Caco-2 (cell line): Measurements from ENCODE around the gene NUDT17. TPM values are rescaled to one million over a fixed set of nuclear protein-coding genes. Genes with fewer than 3 reads are reported as not detected.
"Not testable (repeated sequence)": the region's sequence is repeated elsewhere in the genome, so short reads cannot be mapped to it uniquely, and the experiment has no call there.

Experiments
- BruUV-seq: library from RNA; stranded (reverse); fragments of 400-500 nt; replicated peaks from 2 replicates; lab custom pipeline; 2021; lab: Mats Ljungman, UMichigan
- CTCF ChIA-PET: fragments of 300-600 bp; sonication (Branson Sonifier 250); formaldehyde crosslinking; loops from one replicate; lab custom pipeline; 2022; ENCODE audit warnings: antibody characterized with exemption; lab: Charles Lee
- POLR2A ChIA-PET: fragments of 300-600 bp; sonication (Branson Sonifier 250); formaldehyde crosslinking; loops from one replicate; lab custom pipeline; 2022; ENCODE audit warnings: antibody characterized with exemption; lab: Charles Lee
- DNase-seq, 2 experiments: peaks; one replicate each; pipeline versions ENCODE4 v3.0.0 to v3.0.0-alpha.2; 2020 to 2022
- H3K27me3 ChIP-seq: replicated peaks from 2 replicates; pipeline ENCODE4 v1.6.0; 2011; ENCODE audit warnings: low read length; ENCODE audit not compliant: control insufficient read depth, insufficient read depth
- H3K36me3 ChIP-seq: 2 replicates; pipeline ENCODE4 v1.5.1; 2011; ENCODE audit warnings: low read length; ENCODE audit not compliant: control insufficient read depth, insufficient read depth
- H3K4me1 ChIP-seq: fragments of 250-450 bp; sonication (Bioruptor Pico); 2 replicates; pipeline ENCODE4 v1.5.1; 2020; ENCODE audit warnings: mild to moderate bottlenecking
- H3K4me3 ChIP-seq: 2 replicates; pipeline ENCODE4 v1.5.1; 2011; ENCODE audit warnings: low read depth, mild to moderate bottlenecking, control low read depth, low read length
- H3K9me3 ChIP-seq: fragments of 250-450 bp; sonication (Bioruptor Pico); 2 replicates; pipeline ENCODE4 v1.5.1; 2020; ENCODE audit warnings: mild to moderate bottlenecking, moderate library complexity
- H3K27ac Mint-ChIP-seq: one replicate; pipeline ENCODE4 v1.8.0; 2022; ENCODE audit warnings: mixed read lengths; ENCODE audit not compliant: unreplicated experiment
- H3K27me3 Mint-ChIP-seq: one replicate; pipeline ENCODE4 v1.8.0; 2022; ENCODE audit warnings: mixed read lengths; ENCODE audit not compliant: insufficient read depth, unreplicated experiment
- H3K36me3 Mint-ChIP-seq: one replicate; pipeline ENCODE4 v1.8.0; 2022; ENCODE audit warnings: mild to moderate bottlenecking, mixed read lengths; ENCODE audit not compliant: insufficient read depth, unreplicated experiment
- H3K4me1 Mint-ChIP-seq: one replicate; pipeline ENCODE4 v1.8.0; 2022; ENCODE audit warnings: low read depth, mixed read lengths; ENCODE audit not compliant: unreplicated experiment
- H3K4me3 Mint-ChIP-seq: one replicate; pipeline ENCODE4 v1.8.0; 2022; ENCODE audit warnings: mild to moderate bottlenecking, moderate library complexity, mixed read lengths; ENCODE audit not compliant: unreplicated experiment
- H3K9me3 Mint-ChIP-seq: one replicate; pipeline ENCODE4 v1.8.0; 2022; ENCODE audit warnings: mixed read lengths; ENCODE audit not compliant: unreplicated experiment
- CTCF ChIP-seq, 2 experiments: fragments of 200-600 bp in 1 of 2; IDR thresholded peaks; 1 replicate in 1 of 2; 2 replicates in 1 of 2; pipeline versions ENCODE4 v1.5.1 to v1.8.0; 2011 to 2022; ENCODE audit warnings: antibody characterized with exemption in 1 of 2, control low read depth in 1 of 2, inconsistent platforms in 1 of 2, low read depth in 1 of 2, low read length in 1 of 2, mild to moderate bottlenecking in 1 of 2, moderate library complexity in 1 of 2; ENCODE audit not compliant: insufficient read depth in 1 of 2, severe bottlenecking in 1 of 2, unreplicated experiment in 1 of 2
- intact Hi-C: fragments of 100-400 bp; cut with micrococcal nuclease; formaldehyde crosslinking; loops from one replicate; pipeline ENCODE4 v1.10.0; 2022; ENCODE audit not compliant: unreplicated experiment
- total RNA-seq: library from RNA; stranded (reverse); gene quantifications from 2 replicates; pipeline ENCODE4 v1.2.3, GENCODE V29; 2022

Gene NUDT17
- total RNA-seq, 1 experiment from 2014 or later = 6.4 TPM

- POLR2A ChIA-PET = no interaction called here
- no peak for TF ChIP-seq CTCF (IDR thresholded peaks at IDR 0.05; ENCODE audit: insufficient read depth in 1 of 2, low read depth in 1 of 2, low read length in 1 of 2, severe bottlenecking in 1 of 2, unreplicated experiment in 1 of 2)
Observed at GRCh38 chr1:145827966-145828365, 17.5 kb upstream of the NUDT17 start.

GRCh38 chr1:145828367-145829026, 16.9 kb upstream of the NUDT17 start:
- Mint-ChIP-seq H3K4me3 (no peak overlapping the region), H3K27me3 (no peaks in the 10 kb centered on the region), H3K4me1 (no peaks in the 10 kb centered on the region), H3K9me3 (no peaks in the 10 kb centered on the region), H3K36me3 (peaks cover 72% of the 10 kb centered on the region), H3K27ac (no peak overlapping the region)
- intact Hi-C loops = no loop called here
- Histone ChIP-seq H3K4me1 (no peaks in the 10 kb centered on the region), H3K36me3 (peaks cover 3% of the 10 kb centered on the region; the same call in 1 of the 2 replicates), H3K9me3 (no peaks in the 10 kb centered on the region), H3K4me3 (no peak overlapping the region), H3K27me3 (no peaks in the 10 kb centered on the region)
- TF ChIP-seq CTCF (IDR thresholded peaks at IDR 0.05; ENCODE audit: insufficient read depth in 1 of 2, low read depth in 1 of 2, low read length in 1 of 2, severe bottlenecking in 1 of 2, unreplicated experiment in 1 of 2) = no peak
- ChIA-PET CTCF (no interaction called here), POLR2A (no interaction called here)
- BruUV-seq = no TSS peak
- no peak for DNase-seq

More at GRCh38 chr1:145827966-145828365, 17.5 kb upstream of the NUDT17 start:
- intact Hi-C loops = no loop called here
- Histone ChIP-seq H3K4me3 (no peak overlapping the region), H3K4me1 (no peaks in the 10 kb centered on the region), H3K36me3 (peaks cover 1% of the 10 kb centered on the region; the same call in 1 of the 2 replicates), H3K9me3 (no peaks in the 10 kb centered on the region), H3K27me3 (no peaks in the 10 kb centered on the region)
- no TSS peak for BruUV-seq
- no peak for DNase-seq
- no peak overlapping the region for H3K27ac Mint-ChIP-seq
- H3K4me3 Mint-ChIP-seq = no peak overlapping the region
- CTCF ChIA-PET = no interaction called here
- H3K36me3 Mint-ChIP-seq = peaks cover 72% of the 10 kb centered on the region
- no peaks in the 10 kb centered on the region for H3K27me3 Mint-ChIP-seq
- no peaks in the 10 kb centered on the region for H3K9me3 Mint-ChIP-seq
- H3K4me1 Mint-ChIP-seq = no peaks in the 10 kb centered on the region

GRCh38 chr1:145830810-145831209, 14.6 kb upstream of the NUDT17 start:
- H3K4me1 ChIP-seq, H3K27ac Mint-ChIP-seq, H3K4me1 Mint-ChIP-seq, H3K9me3 Mint-ChIP-seq, BruUV-seq, DNase-seq, H3K4me3 Mint-ChIP-seq, POLR2A ChIA-PET, H3K27me3 Mint-ChIP-seq, H3K36me3 ChIP-seq, H3K9me3 ChIP-seq, H3K4me3 ChIP-seq, H3K27me3 ChIP-seq, intact Hi-C loops: not testable (repeated sequence)
- CTCF ChIA-PET = interaction anchor here (0.7 to 1.1 kb wide), 3 partner anchors 13 to 105 kb away, joined by 3 to 4 read pairs (median 4); partner anchors contain the start of gene NUDT17
- peaks cover 86% of the 10 kb centered on the region for H3K36me3 Mint-ChIP-seq
